MM.1S (cell line): ENCODE data around the gene BCAR1.

Experiments
- DNase-seq: peaks from one replicate; pipeline ENCODE4 v3.0.0-alpha.2; 2015
- H2AFZ ChIP-seq: fragments of 300-600 bp; sonication (generic); 2 replicates; pipeline ENCODE4 v1.6.0; 2016; ENCODE audit warnings: antibody characterized with exemption, low read length
- H3F3A ChIP-seq: fragments of 300-600 bp; sonication (generic); 2 replicates; pipeline ENCODE4 v1.6.1; 2016; ENCODE audit warnings: mild to moderate bottlenecking, antibody characterized with exemption, low read length, moderate library complexity, mixed read lengths; ENCODE audit not compliant: insufficient read depth
- H3K27ac ChIP-seq: fragments of 300-600 bp; sonication (generic); 2 replicates; pipeline ENCODE4 v1.5.1; 2016; ENCODE audit warnings: mild to moderate bottlenecking, low read length
- H3K27me3 ChIP-seq: fragments of 300-600 bp; sonication (generic); replicated peaks from 2 replicates; pipeline ENCODE4 v1.6.0; 2016; ENCODE audit warnings: low read length; ENCODE audit not compliant: insufficient read depth
- H3K36me3 ChIP-seq: fragments of 300-600 bp; sonication (generic); replicated peaks from 2 replicates; pipeline ENCODE4 v1.6.1; 2016; ENCODE audit warnings: mild to moderate bottlenecking, low read length, mixed read lengths; ENCODE audit not compliant: insufficient read depth
- H3K4me1 ChIP-seq: fragments of 300-600 bp; sonication (generic); 2 replicates; pipeline ENCODE4 v1.6.1; 2016; ENCODE audit warnings: low read length, mixed read lengths
- H3K4me2 ChIP-seq: fragments of 300-600 bp; sonication (generic); 2 replicates; pipeline ENCODE4 v1.6.0; 2016; ENCODE audit warnings: low read depth, low read length
- H3K4me3 ChIP-seq: fragments of 300-600 bp; sonication (generic); 2 replicates; pipeline ENCODE4 v1.5.1; 2016; ENCODE audit warnings: low read length, mixed read lengths
- H3K79me2 ChIP-seq: fragments of 300-600 bp; sonication (generic); 2 replicates; pipeline ENCODE4 v1.6.1; 2016; ENCODE audit warnings: mixed run types, low read length, mixed read lengths
- H3K9ac ChIP-seq: fragments of 300-600 bp; sonication (generic); 2 replicates; pipeline ENCODE4 v1.6.1; 2016; ENCODE audit warnings: low read length, mixed read lengths
- H3K9me2 ChIP-seq: fragments of 300-600 bp; sonication (generic); replicated peaks from 2 replicates; pipeline ENCODE4 v1.6.1; 2016; ENCODE audit warnings: mild to moderate bottlenecking, low read length, mixed read lengths; ENCODE audit not compliant: insufficient read depth
- H3K9me3 ChIP-seq: fragments of 300-600 bp; sonication (generic); replicated peaks from 2 replicates; pipeline ENCODE4 v1.6.1; 2016; ENCODE audit warnings: mild to moderate bottlenecking, low read length, mixed read lengths; ENCODE audit not compliant: insufficient read depth
- H4K20me1 ChIP-seq: fragments of 300-600 bp; sonication (generic); 2 replicates; pipeline ENCODE4 v1.6.1; 2016; ENCODE audit warnings: mild to moderate bottlenecking, low read length, moderate library complexity, mixed read lengths; ENCODE audit not compliant: insufficient read depth
- CTCF ChIP-seq: fragments of 300-600 bp; sonication (generic); IDR thresholded peaks from 2 replicates; pipeline ENCODE4 v1.5.1; 2016; ENCODE audit warnings: antibody characterized with exemption, low read length, mixed read lengths
- EZH2 ChIP-seq: fragments of 300-600 bp; sonication (generic); optimal IDR thresholded peaks from 2 replicates; pipeline ENCODE3; 2017; ENCODE audit warnings: low read depth, mild to moderate bottlenecking, antibody characterized with exemption, low read length, mixed read lengths
- EZH2phosphoT487 ChIP-seq: fragments of 300-600 bp; sonication (generic); IDR thresholded peaks from 2 replicates; pipeline ENCODE4 v1.6.1; 2018; ENCODE audit warnings: antibody characterized with exemption, low read length

BCAR1 gene

GRCh38 chr16:75266738-75267630 is 15.6 kb upstream of the BCAR1 start:
- Histone ChIP-seq H3K9me3 (no peaks in the 10 kb centered on the region), H3K4me1 (no peaks in the 10 kb centered on the region), H3K27ac (no peak overlapping the region), H3K9ac (no peak overlapping the region), H3K36me3 (no peaks in the 10 kb centered on the region), H3K79me2 (no peaks in the 10 kb centered on the region), H4K20me1 (no peaks in the 10 kb centered on the region), H3K27me3 (0 out of 2 replicates have a peak, but pooled peaks cover 7% of the 10 kb centered on the region), H3K9me2 (no peaks in the 10 kb centered on the region), H2AFZ (no peak overlapping the region), H3F3A (no peaks in the 10 kb centered on the region), H3K4me2 (no peak overlapping the region), H3K4me3 (no peak overlapping the region)
- no peak for DNase-seq
- TF ChIP-seq EZH2 (no peak), EZH2phosphoT487 (no peak), CTCF (no peak)

- peak overlapping the region; percentile 72 for H2AFZ ChIP-seq
- no peaks in the 10 kb centered on the region for H3F3A ChIP-seq
- no peak overlapping the region for H3K27ac ChIP-seq
- DNase-seq: no peak
- H3K27me3 ChIP-seq: 0 out of 2 replicates have a peak, but pooled peaks cover 7% of the 10 kb centered on the region
- H3K4me1 ChIP-seq: no peaks in the 10 kb centered on the region
- no peaks in the 10 kb centered on the region for H3K9me3 ChIP-seq
- no peaks in the 10 kb centered on the region for H3K36me3 ChIP-seq
- H3K9ac ChIP-seq: peak overlapping the region; percentile 25; the same call in 1 of the 2 replicates
- no peaks in the 10 kb centered on the region for H4K20me1 ChIP-seq
- H3K9me2 ChIP-seq: no peaks in the 10 kb centered on the region
- TF ChIP-seq EZH2phosphoT487 (no peak), EZH2 (no peak), CTCF (no peak)
- H3K4me3 ChIP-seq: peak overlapping the region; percentile 60
- peak overlapping the region; percentile 43; the same call in 1 of the 2 replicates for H3K4me2 ChIP-seq
- H3K79me2 ChIP-seq: no peaks in the 10 kb centered on the region
Measured at GRCh38 chr16:75265911-75266701, 14.7 kb upstream of the BCAR1 start.

- Histone ChIP-seq H4K20me1 (no peaks in the 10 kb centered on the region), H3K9ac (no peak overlapping the region), H3K9me3 (no peaks in the 10 kb centered on the region), H3K4me1 (no peaks in the 10 kb centered on the region), H3K79me2 (no peaks in the 10 kb centered on the region), H3K9me2 (no peaks in the 10 kb centered on the region), H3K4me2 (peak overlapping the region; percentile 84; the same call in 1 of the 2 replicates), H3F3A (no peaks in the 10 kb centered on the region), H3K27ac (no peak overlapping the region), H3K36me3 (no peaks in the 10 kb centered on the region), H3K4me3 (peak overlapping the region; percentile 54), H2AFZ (0 out of 2 replicates have a peak overlapping the region, but pooled peaks have one; percentile 53), H3K27me3 (0 out of 2 replicates have a peak, but pooled peaks cover 7% of the 10 kb centered on the region)
- TF ChIP-seq CTCF (no peak), EZH2phosphoT487 (no peak), EZH2 (no peak)
- DNase-seq: no peak
Measured at GRCh38 chr16:75264999-75265910, 13.8 kb upstream of the BCAR1 start.
